ENCODE results near the gene UBIAD1.
A peak's percentile ranks its signal among the peaks of the same experiment; 100 is the strongest.

Gene UBIAD1

DNA sequence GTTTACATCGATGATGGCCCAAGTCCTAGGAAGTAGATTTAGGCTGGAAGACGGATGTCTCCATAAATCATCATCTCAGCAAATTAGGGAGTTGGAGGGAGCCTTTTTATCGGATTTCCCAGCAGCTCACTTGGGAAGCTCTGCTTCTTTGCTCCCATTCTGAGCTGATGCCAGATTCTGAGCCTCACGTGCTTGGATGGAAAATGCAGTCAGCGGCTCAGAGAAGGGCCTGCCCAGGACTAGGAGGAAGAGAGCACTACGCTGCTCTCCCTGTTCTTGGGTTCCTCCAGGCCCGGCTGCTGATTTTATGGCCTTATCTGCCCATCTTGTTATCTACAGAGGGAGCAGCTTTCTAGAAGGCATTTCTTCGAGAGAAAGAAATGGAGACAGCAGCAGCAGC, 42.0 kb downstream of the UBIAD1 start:
- no peak for DNase-seq

DNA sequence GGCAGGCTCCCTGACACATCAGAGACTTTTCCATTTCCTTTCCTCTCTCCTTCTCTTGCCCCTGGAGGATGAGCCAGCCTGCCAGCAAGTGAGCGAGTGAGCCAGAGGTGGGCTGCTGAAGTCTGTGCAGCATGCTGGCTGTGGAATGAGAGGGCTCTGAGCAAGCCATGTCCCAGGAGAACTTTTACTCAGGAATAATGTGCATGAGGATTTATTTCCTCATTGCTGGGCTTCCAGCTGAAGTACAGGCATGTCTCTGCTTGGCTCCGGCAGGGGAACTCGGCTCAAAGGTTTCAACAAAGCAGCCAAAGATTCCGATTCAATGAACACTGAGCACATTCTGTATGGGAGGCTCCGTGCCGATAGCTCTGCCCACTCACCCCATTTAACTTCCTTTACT, 43.7 kb downstream of the UBIAD1 start:
- DNase-seq, result no peak

DNA sequence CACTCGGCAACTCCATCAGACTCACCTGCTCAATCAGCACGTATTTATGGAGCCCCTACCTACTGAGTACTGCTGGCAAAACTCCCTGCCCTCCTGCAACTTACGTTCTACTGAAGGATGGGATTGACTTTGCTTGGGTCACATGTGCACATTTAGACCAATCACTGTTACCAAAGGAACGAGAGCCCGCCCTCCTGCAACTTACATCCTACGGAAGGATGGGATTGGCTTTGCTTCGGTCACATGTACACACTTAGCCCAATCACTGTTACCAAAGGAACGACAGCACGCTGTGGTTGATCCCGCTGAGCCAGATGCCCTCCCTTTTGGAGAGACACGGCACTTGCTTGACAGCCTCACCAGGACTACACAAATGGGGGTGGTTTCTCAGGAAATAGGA, 46.0 kb downstream of the UBIAD1 start:
- no peak for DNase-seq

- no peak for DNase-seq
These were observed 47.3 kb downstream of the UBIAD1 start for GRCh38 chr1:11320153-11320936.

DNA sequence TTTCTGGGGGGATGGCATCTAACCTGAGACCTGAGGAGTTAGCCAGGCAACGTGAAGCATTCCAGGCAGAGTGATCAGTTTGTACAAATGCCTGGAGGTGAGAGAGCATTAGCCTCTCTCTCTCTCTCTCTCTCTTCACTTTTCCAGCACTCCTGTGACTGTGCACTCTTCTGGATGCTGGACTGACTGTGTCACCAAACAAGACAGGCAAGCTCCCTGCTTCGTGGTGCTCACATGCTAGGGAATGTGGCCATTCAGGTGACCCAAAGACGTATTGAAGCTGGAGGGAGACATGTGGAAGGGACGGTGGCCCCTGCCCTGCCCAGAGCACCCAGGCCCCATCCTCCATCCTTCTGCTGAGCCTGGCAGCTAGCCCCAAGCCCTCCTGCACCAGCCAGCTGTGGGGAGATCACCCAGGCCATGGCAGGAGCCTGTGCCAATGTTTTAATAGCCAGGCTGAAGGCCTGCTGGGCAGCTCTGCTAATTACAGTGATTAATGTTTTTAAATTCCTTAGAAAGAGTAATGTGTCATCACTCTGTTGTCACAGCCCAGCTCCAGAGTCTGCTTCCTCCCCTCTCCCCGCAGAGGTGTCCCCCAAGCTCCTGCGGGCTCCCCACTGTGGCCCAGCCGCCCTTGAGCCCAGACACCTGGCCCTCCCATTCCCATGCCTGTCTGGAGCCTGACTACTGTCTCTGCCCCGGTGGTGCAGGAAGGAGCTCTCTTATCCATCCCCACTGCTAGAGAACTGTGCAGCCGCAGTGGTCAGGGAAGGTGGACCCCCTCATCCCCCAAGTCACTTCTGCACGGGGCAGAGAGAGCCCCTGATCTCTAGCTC, 48.9 kb downstream of the UBIAD1 start:
- DNase-seq, result no peak

- DNase-seq, result no peak
These were observed 51.7 kb downstream of the UBIAD1 start for GRCh38 chr1:11324567-11325165.

- DNase-seq, result no peak
These were observed 53.1 kb downstream of the UBIAD1 start for GRCh38 chr1:11326070-11326469.

GRCh38 chr1:11328444-11328843, 55.4 kb downstream of the UBIAD1 start:
- no peak for DNase-seq

- no peak for DNase-seq
These were observed 57.4 kb downstream of the UBIAD1 start for GRCh38 chr1:11330411-11330810.

DNA sequence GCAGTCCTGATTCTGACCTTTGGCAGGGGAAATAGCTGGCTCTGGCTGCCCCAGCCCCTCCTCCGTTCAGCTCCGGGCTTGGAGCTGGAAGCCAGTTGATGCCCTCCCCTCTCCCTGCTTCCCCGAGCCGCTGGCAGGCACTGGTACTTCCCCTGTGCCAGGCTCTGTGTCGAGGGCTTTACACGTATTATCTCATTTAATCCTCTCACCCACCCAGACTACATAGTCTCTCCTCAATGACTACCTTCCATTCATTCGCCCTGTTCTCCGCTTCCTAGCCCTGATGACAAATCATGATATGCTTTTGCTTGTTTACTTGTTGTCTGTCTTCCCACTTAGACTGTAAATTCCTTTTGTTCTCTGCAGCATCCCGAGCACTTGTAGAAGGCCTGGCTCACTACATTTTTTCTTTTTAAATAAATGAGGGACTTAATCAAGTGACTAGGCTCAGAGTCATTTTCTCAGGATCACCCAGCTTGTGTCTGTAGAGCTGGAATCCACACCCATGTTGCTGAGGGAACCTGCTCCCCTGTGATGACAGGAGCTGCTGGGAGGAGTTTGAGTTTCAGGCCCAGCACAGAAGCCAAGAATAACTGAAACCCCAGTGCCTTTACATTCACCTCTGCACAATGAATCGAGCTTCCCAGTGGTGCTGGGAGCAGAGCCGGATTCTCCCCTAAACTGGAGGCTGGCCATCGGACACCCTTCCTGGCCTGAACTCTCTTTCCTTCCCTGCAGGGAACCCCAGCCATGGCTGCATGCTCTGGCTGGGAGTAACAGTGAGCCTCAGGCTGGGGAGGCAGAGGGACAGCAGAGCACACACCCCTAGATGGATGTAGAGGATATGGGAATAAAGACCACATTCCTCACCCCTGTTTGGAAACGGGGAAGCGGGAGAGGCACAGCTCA, 58.3 kb downstream of the UBIAD1 start:
- no peak for DNase-seq

DNA sequence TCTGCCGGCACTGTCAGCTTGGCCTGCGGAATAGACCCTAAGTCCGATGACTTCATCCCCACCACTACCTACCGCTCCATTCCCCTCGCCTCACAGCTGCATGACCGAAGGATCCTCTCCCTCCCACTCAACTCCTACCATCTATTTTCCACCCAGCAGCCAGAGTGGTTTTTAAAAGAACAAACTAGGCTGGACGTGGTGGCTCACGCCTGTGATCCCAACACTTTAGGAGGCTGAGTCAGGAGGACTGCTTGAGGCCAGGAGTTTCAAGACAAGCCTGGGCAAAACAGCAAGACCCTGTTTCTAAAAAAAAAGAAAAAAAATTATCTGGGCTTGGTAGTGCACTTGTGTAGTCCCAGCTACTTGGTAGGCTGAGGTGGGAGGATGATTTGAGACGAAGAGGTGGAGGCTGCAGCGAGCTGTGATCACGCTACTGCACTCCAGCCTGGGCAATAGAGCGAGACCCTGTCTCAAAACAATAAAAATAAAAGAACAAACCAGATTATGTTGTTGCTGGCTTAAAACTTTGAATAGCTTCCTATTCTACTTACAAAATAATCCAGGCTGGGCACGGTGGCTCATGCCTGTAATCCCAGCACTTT, 59.0 kb downstream of the UBIAD1 start:
- DNase-seq, result no peak

GRCh38 chr1:11333631-11334030, 60.6 kb downstream of the UBIAD1 start:
- no peak for DNase-seq

- DNase-seq, result no peak
These were observed 61.3 kb downstream of the UBIAD1 start for GRCh38 chr1:11334261-11334804.

- no peak for DNase-seq
These were observed 61.8 kb downstream of the UBIAD1 start for GRCh38 chr1:11334821-11335220.

GRCh38 chr1:11335417-11336056, 62.5 kb downstream of the UBIAD1 start:
- DNase-seq, result peak; percentile 63

- DNase-seq, result peak; percentile 58
These were observed 64.6 kb downstream of the UBIAD1 start for GRCh38 chr1:11337580-11338073.

Measured in CD4-positive, alpha-beta T cell treated with Interleukin-15 for 1 hour (primary cell).